WTC11 (cell line): ENCODE measurements around the gene EXOSC1. TPM values are rescaled to one million over a fixed set of nuclear protein-coding genes. Genes with fewer than 3 reads are reported as not detected.

Source experiments
- ARID4B ChIP-seq: sonication (generic); formaldehyde crosslinking; IDR thresholded peaks from 2 replicates; pipeline ENCODE4 v1.8.0; 2023; ENCODE audit warnings: missing genetic modification reagents, mild to moderate bottlenecking, borderline replicate concordance
- ATF1 ChIP-seq: sonication (generic); formaldehyde crosslinking; IDR thresholded peaks from 2 replicates; pipeline ENCODE4 v1.8.1; 2023; ENCODE audit warnings: mild to moderate bottlenecking, moderate library complexity, missing genetic modification reagents
- ATF2 ChIP-seq: sonication (generic); formaldehyde crosslinking; IDR thresholded peaks from 2 replicates; pipeline ENCODE4 v1.8.1; 2022; ENCODE audit warnings: low read depth, missing genetic modification reagents, borderline replicate concordance
- CDX4 ChIP-seq: fragments of 250-450 bp; sonication (Bioruptor Pico); IDR thresholded peaks from 2 replicates; pipeline ENCODE4 v1.9.0; 2021; ENCODE audit warnings: moderate library complexity, mild to moderate bottlenecking, inconsistent platforms, borderline replicate concordance
- EMX1 ChIP-seq: fragments of 250-450 bp; sonication (Bioruptor Pico); IDR thresholded peaks from 2 replicates; pipeline ENCODE4 v1.8.0; 2021; ENCODE audit warnings: mild to moderate bottlenecking
- FOXK1 ChIP-seq: sonication (generic); formaldehyde crosslinking; IDR thresholded peaks from 2 replicates; pipeline ENCODE4 v1.8.0; 2022; ENCODE audit warnings: mild to moderate bottlenecking, moderate library complexity, missing genetic modification reagents
- GRHL2 ChIP-seq: fragments of 250-450 bp; sonication (Bioruptor Pico); IDR thresholded peaks from 2 replicates; pipeline ENCODE4 v1.8.0; 2022; ENCODE audit warnings: mild to moderate bottlenecking, moderate library complexity; ENCODE audit not compliant: insufficient replicate concordance, severe bottlenecking
- GTF2I ChIP-seq: fragments of 250-450 bp; sonication (Bioruptor Pico); conservative IDR thresholded peaks from 2 replicates; pipeline ENCODE4 v1.4.0; 2021; ENCODE audit warnings: mild to moderate bottlenecking
- HMGA2 ChIP-seq: fragments of 250-450 bp; sonication (Bioruptor Pico); IDR thresholded peaks from 2 replicates; pipeline ENCODE4 v1.4.0; 2021; ENCODE audit warnings: mild to moderate bottlenecking, moderate library complexity
- JUN ChIP-seq: sonication (generic); formaldehyde crosslinking; IDR thresholded peaks from 2 replicates; pipeline ENCODE4 v1.8.0; 2023; ENCODE audit warnings: mild to moderate bottlenecking, missing genetic modification reagents
- NFATC4 ChIP-seq: fragments of 250-450 bp; sonication (Bioruptor Pico); IDR thresholded peaks from 2 replicates; pipeline ENCODE4 v1.9.0; 2021; ENCODE audit warnings: mild to moderate bottlenecking
- NFE2L1 ChIP-seq: sonication (generic); formaldehyde crosslinking; IDR thresholded peaks from 2 replicates; pipeline ENCODE4 v1.8.1; 2023; ENCODE audit warnings: missing genetic modification reagents
- NFYB ChIP-seq: sonication (generic); formaldehyde crosslinking; conservative IDR thresholded peaks from 2 replicates; pipeline ENCODE4 v1.8.0; 2022; ENCODE audit warnings: low read depth, missing genetic modification reagents
- NR3C1 ChIP-seq: sonication (generic); formaldehyde crosslinking; conservative IDR thresholded peaks from 2 replicates; pipeline ENCODE4 v1.8.1; 2023; ENCODE audit warnings: low read depth, mild to moderate bottlenecking, missing genetic modification reagents
- OVOL2 ChIP-seq: fragments of 250-450 bp; sonication (Bioruptor Pico); IDR thresholded peaks from 2 replicates; pipeline ENCODE4 v1.9.0; 2021; ENCODE audit warnings: mild to moderate bottlenecking, borderline replicate concordance
- PRRX2 ChIP-seq: fragments of 250-450 bp; sonication (Bioruptor Pico); IDR thresholded peaks from 2 replicates; pipeline ENCODE4 v1.8.0; 2021; ENCODE audit warnings: mild to moderate bottlenecking
- RELA ChIP-seq: sonication (generic); formaldehyde crosslinking; IDR thresholded peaks from 2 replicates; pipeline ENCODE4 v1.8.1; 2022; ENCODE audit warnings: missing genetic modification reagents, mild to moderate bottlenecking, borderline replicate concordance
- RORB ChIP-seq: fragments of 250-450 bp; sonication (Bioruptor Pico); IDR thresholded peaks from 2 replicates; pipeline ENCODE4 v1.9.0; 2021; ENCODE audit warnings: mild to moderate bottlenecking
- SMAD3 ChIP-seq: sonication (generic); formaldehyde crosslinking; IDR thresholded peaks from 2 replicates; pipeline ENCODE4 v1.8.0; 2022; ENCODE audit warnings: missing genetic modification reagents, mild to moderate bottlenecking, borderline replicate concordance
- SOX15 ChIP-seq: fragments of 250-450 bp; sonication (Bioruptor Pico); IDR thresholded peaks from 2 replicates; pipeline ENCODE4 v1.9.0; 2021; ENCODE audit warnings: mild to moderate bottlenecking
- ZNF425 ChIP-seq: fragments of 250-450 bp; sonication (Bioruptor Pico); conservative IDR thresholded peaks from 2 replicates; pipeline ENCODE4 v1.9.0; 2021; ENCODE audit warnings: mild to moderate bottlenecking
- ZNF671 ChIP-seq: fragments of 250-450 bp; sonication (Bioruptor Pico); IDR thresholded peaks from 2 replicates; pipeline ENCODE4 v1.8.0; 2021; ENCODE audit warnings: mild to moderate bottlenecking
- total RNA-seq: library from RNA; stranded (reverse); gene quantifications from 3 replicates; pipeline ENCODE4 v1.2.3, GENCODE V29; 2021
- TF ChIP-seq, protein P1 (sequence below): sonication (generic); formaldehyde crosslinking; IDR thresholded peaks from 2 replicates; pipeline ENCODE4 v1.8.0; 2023; ENCODE audit warnings: missing genetic modification reagents
- TF ChIP-seq, protein P2 (sequence below): fragments of 250-450 bp; sonication (Bioruptor Pico); IDR thresholded peaks from 2 replicates; pipeline ENCODE4 v2.1.2; 2022; ENCODE audit warnings: mild to moderate bottlenecking, moderate library complexity
- TF ChIP-seq, protein P3 (sequence below): sonication (generic); formaldehyde crosslinking; IDR thresholded peaks from 2 replicates; pipeline ENCODE4 v1.8.0; 2022; ENCODE audit warnings: mild to moderate bottlenecking, missing genetic modification reagents
- TF ChIP-seq, protein P4 (sequence below): sonication (generic); formaldehyde crosslinking; IDR thresholded peaks from 2 replicates; pipeline ENCODE4 v1.8.1; 2022; ENCODE audit warnings: missing genetic modification reagents, borderline replicate concordance

EXOSC1 gene
- total RNA-seq, 1 experiment from 2014 or later = 53.7 TPM

- TF ChIP-seq ARID4B (CRISPR knock-in tag) (0 out of 2 replicates have a peak, but pooled peaks have one; percentile 60), SOX15 (CRISPR knock-in tag) (no peak), RELA (no peak), JUN (0 out of 2 replicates have a peak, but pooled peaks have one; percentile 68), NFYB (CRISPR knock-in tag) (peak; percentile 91), HMGA2 (CRISPR knock-in tag) (no peak), PRRX2 (CRISPR knock-in tag) (no peak), EMX1 (CRISPR knock-in tag) (no peak), ZNF671 (no peak), SMAD3 (CRISPR knock-in tag) (no peak), OVOL2 (CRISPR knock-in tag) (no peak), ATF2 (CRISPR knock-in tag) (no peak), RORB (CRISPR knock-in tag) (no peak), CDX4 (CRISPR knock-in tag) (no peak), NFE2L1 (CRISPR knock-in tag) (0 out of 2 replicates have a peak, but pooled peaks have one; percentile 17), GTF2I (CRISPR knock-in tag) (no peak), FOXK1 (CRISPR knock-in tag) (peak; percentile 71), GRHL2 (CRISPR knock-in tag) (no peak), ZNF425 (no peak), NFATC4 (CRISPR knock-in tag) (no peak), NR3C1 (CRISPR knock-in tag) (0 out of 2 replicates have a peak, but pooled peaks have one; percentile 89), ATF1 (CRISPR knock-in tag) (no peak)
- TF ChIP-seq, protein P1, sequence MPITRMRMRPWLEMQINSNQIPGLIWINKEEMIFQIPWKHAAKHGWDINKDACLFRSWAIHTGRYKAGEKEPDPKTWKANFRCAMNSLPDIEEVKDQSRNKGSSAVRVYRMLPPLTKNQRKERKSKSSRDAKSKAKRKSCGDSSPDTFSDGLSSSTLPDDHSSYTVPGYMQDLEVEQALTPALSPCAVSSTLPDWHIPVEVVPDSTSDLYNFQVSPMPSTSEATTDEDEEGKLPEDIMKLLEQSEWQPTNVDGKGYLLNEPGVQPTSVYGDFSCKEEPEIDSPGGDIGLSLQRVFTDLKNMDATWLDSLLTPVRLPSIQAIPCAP (CRISPR knock-in tag) = no peak; the same call in 1 of the 2 replicates
- TF ChIP-seq, protein P2, sequence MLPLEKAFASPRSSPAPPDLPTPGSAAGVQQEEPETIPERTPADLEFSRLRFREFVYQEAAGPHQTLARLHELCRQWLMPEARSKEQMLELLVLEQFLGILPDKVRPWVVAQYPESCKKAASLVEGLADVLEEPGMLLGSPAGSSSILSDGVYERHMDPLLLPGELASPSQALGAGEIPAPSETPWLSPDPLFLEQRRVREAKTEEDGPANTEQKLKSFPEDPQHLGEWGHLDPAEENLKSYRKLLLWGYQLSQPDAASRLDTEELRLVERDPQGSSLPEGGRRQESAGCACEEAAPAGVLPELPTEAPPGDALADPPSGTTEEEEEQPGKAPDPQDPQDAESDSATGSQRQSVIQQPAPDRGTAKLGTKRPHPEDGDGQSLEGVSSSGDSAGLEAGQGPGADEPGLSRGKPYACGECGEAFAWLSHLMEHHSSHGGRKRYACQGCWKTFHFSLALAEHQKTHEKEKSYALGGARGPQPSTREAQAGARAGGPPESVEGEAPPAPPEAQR (CRISPR knock-in tag) = no peak
- TF ChIP-seq, protein P3, sequence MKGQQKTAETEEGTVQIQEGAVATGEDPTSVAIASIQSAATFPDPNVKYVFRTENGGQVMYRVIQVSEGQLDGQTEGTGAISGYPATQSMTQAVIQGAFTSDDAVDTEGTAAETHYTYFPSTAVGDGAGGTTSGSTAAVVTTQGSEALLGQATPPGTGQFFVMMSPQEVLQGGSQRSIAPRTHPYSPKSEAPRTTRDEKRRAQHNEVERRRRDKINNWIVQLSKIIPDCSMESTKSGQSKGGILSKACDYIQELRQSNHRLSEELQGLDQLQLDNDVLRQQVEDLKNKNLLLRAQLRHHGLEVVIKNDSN = peak; percentile 49; the same call in 1 of the 2 replicates
- TF ChIP-seq, protein P4, sequence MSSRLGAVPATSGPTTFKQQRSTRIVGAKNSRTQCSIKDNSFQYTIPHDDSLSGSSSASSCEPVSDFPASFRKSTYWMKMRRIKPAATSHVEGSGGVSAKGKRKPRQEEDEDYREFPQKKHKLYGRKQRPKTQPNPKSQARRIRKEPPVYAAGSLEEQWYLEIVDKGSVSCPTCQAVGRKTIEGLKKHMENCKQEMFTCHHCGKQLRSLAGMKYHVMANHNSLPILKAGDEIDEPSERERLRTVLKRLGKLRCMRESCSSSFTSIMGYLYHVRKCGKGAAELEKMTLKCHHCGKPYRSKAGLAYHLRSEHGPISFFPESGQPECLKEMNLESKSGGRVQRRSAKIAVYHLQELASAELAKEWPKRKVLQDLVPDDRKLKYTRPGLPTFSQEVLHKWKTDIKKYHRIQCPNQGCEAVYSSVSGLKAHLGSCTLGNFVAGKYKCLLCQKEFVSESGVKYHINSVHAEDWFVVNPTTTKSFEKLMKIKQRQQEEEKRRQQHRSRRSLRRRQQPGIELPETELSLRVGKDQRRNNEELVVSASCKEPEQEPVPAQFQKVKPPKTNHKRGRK (CRISPR knock-in tag) = no peak
Observed at GRCh38 chr10:97445722-97446639, at the start of gene EXOSC1, which contains the start of gene ZDHHC16 (continued).
